Osteoblast (primary cell): ENCODE measurements around the gene PDIA6. TPM values are rescaled to one million over a fixed set of nuclear protein-coding genes. Genes with fewer than 3 reads are reported as not detected.

Experiments used
- DNase-seq: peaks from one replicate; pipeline ENCODE4 v3.0.0; 2011; ENCODE audit warnings: low spot score, mixed read lengths; ENCODE audit not compliant: insufficient read length; ENCODE audit errors: missing footprints
- H2AFZ ChIP-seq: 2 replicates; pipeline ENCODE4 v1.6.0; 2011; ENCODE audit warnings: mild to moderate bottlenecking, low read length
- H3K27ac ChIP-seq: 2 replicates; pipeline ENCODE4 v1.5.1; 2011; ENCODE audit warnings: mild to moderate bottlenecking, low read depth, low read length, moderate library complexity
- H3K27me3 ChIP-seq: 2 replicates; pipeline ENCODE4 v1.6.0; 2012; ENCODE audit warnings: mild to moderate bottlenecking, control low read depth, inconsistent platforms, low read length, moderate library complexity; ENCODE audit not compliant: insufficient read depth
- H3K36me3 ChIP-seq: 2 replicates; pipeline ENCODE4 v1.5.1; 2011; ENCODE audit warnings: mild to moderate bottlenecking, low read length, control low read depth, moderate library complexity; ENCODE audit not compliant: insufficient read depth
- H3K4me1 ChIP-seq: 2 replicates; pipeline ENCODE4 v1.5.1; 2011; ENCODE audit warnings: mild to moderate bottlenecking, low read length, control low read depth, moderate library complexity; ENCODE audit not compliant: insufficient read depth
- H3K4me2 ChIP-seq: 2 replicates; pipeline ENCODE4 v1.6.0; 2011; ENCODE audit warnings: mild to moderate bottlenecking, low read length; ENCODE audit not compliant: insufficient read depth
- H3K4me3 ChIP-seq: fragments of 200-600 bp; sonication (generic); 3 replicates; pipeline ENCODE4 v1.5.1; 2012; ENCODE audit warnings: mild to moderate bottlenecking, low read length, inconsistent platforms; ENCODE audit not compliant: insufficient read depth
- H3K79me2 ChIP-seq: 2 replicates; pipeline ENCODE4 v1.6.0; 2012; ENCODE audit warnings: mild to moderate bottlenecking, low read length, control low read depth, inconsistent platforms; ENCODE audit not compliant: insufficient read depth
- H3K9me3 ChIP-seq: 2 replicates; pipeline ENCODE4 v1.5.1; 2011; ENCODE audit warnings: low read depth, low read length, control low read depth
- H4K20me1 ChIP-seq: 2 replicates; pipeline ENCODE4 v1.6.0; 2012; ENCODE audit warnings: mild to moderate bottlenecking, low read length, control low read depth; ENCODE audit not compliant: insufficient read depth
- total RNA-seq: library from RNA; depleted of rRNA; stranded (reverse); fragments of >200 nt; gene quantifications from 2 replicates; pipeline ENCODE4 v1.2.3, GENCODE V29; 2012
- TF ChIP-seq, protein P1 (sequence below): IDR thresholded peaks from 2 replicates; pipeline ENCODE4 v1.5.1; 2011; ENCODE audit warnings: mild to moderate bottlenecking, low read depth, low read length, moderate library complexity; ENCODE audit errors: extremely low read depth

The PDIA6 gene
- total RNA-seq, 1 donor = 245 TPM

DNA sequence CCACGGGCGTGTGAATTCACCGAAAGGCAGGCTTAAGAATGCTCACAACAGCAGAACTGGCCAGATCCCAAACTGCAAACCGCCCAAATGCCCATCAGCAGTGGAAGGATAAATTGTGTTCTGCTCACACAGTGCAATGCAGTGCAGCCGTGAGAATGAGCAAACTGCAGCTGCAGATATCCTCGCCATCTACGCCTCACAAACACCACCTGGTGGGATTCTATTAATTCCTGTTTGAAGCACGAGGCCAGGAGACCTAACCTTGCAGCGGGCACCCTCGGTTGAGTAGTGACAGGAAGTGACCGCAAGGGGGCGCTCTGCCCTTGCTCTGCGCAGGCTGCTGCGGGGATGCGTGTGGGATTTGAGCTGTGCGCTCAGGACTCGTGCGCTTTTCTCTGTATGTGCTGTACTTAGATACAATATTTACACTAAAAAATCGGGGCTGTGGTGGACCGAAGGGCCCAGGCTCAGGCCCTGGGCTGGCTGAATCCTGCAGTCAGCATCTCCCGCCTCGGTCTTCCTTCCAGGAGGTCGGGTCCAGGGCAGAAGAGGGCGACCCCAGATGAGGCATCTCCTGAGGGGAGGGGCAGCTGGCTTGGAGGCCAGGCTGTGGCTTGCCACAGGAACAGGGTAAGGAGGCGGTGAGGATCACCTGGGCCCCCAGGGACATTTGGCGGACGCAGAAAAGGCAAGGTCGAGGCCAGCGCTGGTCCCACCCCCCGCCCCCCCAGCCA lies 19.8 kb upstream of the PDIA6 start:
- no peak overlapping the region for H3K4me2 ChIP-seq
- H3K27ac ChIP-seq = no peak overlapping the region
- peak; percentile 97 for DNase-seq
- no peaks in the 10 kb centered on the region for H3K9me3 ChIP-seq
- no peaks in the 10 kb centered on the region for H3K79me2 ChIP-seq
- TF ChIP-seq, protein P1, sequence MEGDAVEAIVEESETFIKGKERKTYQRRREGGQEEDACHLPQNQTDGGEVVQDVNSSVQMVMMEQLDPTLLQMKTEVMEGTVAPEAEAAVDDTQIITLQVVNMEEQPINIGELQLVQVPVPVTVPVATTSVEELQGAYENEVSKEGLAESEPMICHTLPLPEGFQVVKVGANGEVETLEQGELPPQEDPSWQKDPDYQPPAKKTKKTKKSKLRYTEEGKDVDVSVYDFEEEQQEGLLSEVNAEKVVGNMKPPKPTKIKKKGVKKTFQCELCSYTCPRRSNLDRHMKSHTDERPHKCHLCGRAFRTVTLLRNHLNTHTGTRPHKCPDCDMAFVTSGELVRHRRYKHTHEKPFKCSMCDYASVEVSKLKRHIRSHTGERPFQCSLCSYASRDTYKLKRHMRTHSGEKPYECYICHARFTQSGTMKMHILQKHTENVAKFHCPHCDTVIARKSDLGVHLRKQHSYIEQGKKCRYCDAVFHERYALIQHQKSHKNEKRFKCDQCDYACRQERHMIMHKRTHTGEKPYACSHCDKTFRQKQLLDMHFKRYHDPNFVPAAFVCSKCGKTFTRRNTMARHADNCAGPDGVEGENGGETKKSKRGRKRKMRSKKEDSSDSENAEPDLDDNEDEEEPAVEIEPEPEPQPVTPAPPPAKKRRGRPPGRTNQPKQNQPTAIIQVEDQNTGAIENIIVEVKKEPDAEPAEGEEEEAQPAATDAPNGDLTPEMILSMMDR = peak; percentile 97
- H3K27me3 ChIP-seq = peaks cover 48% of the 10 kb centered on the region
- H3K4me1 ChIP-seq = no peaks in the 10 kb centered on the region
- no peak overlapping the region for H2AFZ ChIP-seq
- H3K36me3 ChIP-seq = no peaks in the 10 kb centered on the region
- no peak overlapping the region for H3K4me3 ChIP-seq
- H4K20me1 ChIP-seq = no peaks in the 10 kb centered on the region

DNA sequence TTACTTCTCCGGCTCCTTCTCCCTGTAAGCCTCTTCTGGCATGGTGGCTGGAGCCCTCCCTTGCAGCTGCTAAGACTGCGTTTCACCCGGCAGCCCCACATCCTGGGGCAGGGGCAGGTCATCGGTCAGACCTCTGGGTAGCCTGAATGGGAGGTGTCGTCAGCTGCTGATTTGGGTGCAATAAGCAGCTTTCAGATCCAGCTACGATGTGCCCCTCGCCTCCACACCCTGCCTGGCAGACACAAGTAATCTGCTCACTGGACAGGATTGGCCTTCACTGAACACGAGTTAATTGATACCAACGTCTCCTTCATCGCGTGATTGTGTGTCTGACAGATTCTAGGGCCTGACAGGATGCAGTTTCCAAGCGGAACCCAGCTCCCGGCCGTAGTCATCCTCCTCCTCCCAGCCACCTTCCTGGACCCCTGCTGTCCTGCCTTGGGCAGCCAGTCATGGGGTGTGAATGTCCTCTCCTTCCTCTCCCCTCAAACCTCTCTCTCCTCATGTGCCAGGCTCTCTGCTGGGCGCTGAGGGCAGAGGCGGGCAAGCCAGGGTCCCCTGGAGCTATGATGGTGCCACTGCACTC lies 18.9 kb upstream of the PDIA6 start:
- H3K4me2 ChIP-seq = no peak overlapping the region
- H3K9me3 ChIP-seq = no peaks in the 10 kb centered on the region
- TF ChIP-seq, protein P1 = no peak
- no peaks in the 10 kb centered on the region for H3K36me3 ChIP-seq
- no peak for DNase-seq
- H3K79me2 ChIP-seq = no peaks in the 10 kb centered on the region
- H3K4me1 ChIP-seq = no peaks in the 10 kb centered on the region
- no peak overlapping the region for H3K27ac ChIP-seq
- H2AFZ ChIP-seq = no peak overlapping the region
- no peak overlapping the region for H3K4me3 ChIP-seq
- peaks cover 52% of the 10 kb centered on the region for H3K27me3 ChIP-seq
- no peaks in the 10 kb centered on the region for H4K20me1 ChIP-seq

DNA sequence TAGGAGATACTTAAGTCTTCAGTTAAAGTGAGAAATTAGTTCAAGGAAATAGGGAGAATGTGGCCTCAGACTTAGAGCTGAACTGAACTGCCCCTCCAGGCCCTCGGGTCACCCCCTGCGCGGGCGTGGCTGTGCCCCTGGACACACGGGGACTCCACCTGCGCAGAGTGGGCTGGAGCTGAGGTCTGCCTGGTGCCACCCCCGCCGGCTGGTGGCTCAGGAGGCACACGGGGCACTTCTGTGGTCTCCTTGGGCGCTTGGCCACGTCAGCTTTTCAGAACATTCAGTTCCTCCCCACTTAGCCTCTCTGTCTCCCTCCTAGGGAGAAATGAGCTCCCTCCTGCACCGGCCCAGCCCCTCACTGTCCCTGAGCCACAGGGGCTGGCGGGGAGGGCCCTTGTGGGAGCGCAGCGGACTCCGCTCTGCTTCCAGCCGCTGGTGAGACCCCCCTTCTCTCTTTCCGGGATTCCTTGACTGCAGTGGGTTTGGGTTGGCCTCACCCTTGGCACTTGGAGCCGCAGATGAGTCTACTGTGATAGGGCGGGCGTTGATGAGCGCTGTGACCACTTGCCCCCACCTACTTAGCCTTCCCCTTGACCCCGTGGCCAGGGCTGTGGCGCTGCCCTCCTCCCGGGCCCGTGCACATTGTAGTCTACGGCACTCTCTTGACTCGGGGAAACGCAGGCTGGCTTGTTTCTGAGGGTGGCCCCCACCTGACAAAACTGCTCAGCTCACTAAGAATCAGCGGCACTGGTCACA lies 18.2 kb upstream of the PDIA6 start:
- DNase-seq = no peak
- H2AFZ ChIP-seq = no peak overlapping the region
- no peak overlapping the region for H3K4me2 ChIP-seq
- TF ChIP-seq, protein P1 = no peak
- no peaks in the 10 kb centered on the region for H3K9me3 ChIP-seq
- no peaks in the 10 kb centered on the region for H3K36me3 ChIP-seq
- no peaks in the 10 kb centered on the region for H3K4me1 ChIP-seq
- no peaks in the 10 kb centered on the region for H3K79me2 ChIP-seq
- no peak overlapping the region for H3K4me3 ChIP-seq
- no peaks in the 10 kb centered on the region for H4K20me1 ChIP-seq
- no peak overlapping the region for H3K27ac ChIP-seq
- H3K27me3 ChIP-seq = peaks cover 55% of the 10 kb centered on the region

DNA sequence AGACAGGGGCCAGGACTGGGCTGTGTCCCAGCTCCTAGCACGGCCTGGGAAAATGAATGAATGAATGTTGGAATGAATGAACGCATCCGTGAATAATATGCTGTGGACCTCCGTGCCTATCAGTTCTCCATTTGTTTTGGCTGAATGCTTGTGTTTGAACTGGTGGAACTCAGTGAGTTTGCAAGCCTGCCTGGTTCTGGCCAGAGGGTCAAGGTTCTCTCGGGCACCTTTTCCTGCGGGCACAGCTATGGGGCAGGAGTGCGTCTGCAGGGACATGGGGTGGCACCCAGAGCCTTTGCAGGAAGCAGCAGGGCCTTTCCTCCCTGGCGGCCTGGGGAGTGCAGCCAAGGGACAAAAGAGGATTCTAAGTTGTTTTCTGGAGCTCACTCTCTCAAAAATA lies 17.6 kb upstream of the PDIA6 start:
- H3K79me2 ChIP-seq = no peaks in the 10 kb centered on the region
- H3K4me2 ChIP-seq = no peak overlapping the region
- no peaks in the 10 kb centered on the region for H3K4me1 ChIP-seq
- H3K36me3 ChIP-seq = no peaks in the 10 kb centered on the region
- TF ChIP-seq, protein P1 = no peak
- no peak for DNase-seq
- H3K27me3 ChIP-seq = peaks cover 62% of the 10 kb centered on the region
- H3K27ac ChIP-seq = no peak overlapping the region
- H2AFZ ChIP-seq = no peak overlapping the region
- H3K4me3 ChIP-seq = no peak overlapping the region
- no peaks in the 10 kb centered on the region for H3K9me3 ChIP-seq
- no peaks in the 10 kb centered on the region for H4K20me1 ChIP-seq
